ENCODE data around the gene YY1. TPM values are rescaled to one million over a fixed set of nuclear protein-coding genes. Genes with fewer than 3 reads are reported as not detected.
A peak's percentile ranks its signal among the peaks of the same experiment; 100 is the strongest.

The YY1 gene
- total RNA-seq, 1 donor from 2014 or later = 87.5 TPM

- no peaks in the 10 kb centered on the region for H3K36me3 ChIP-seq (ENCODE audit: insufficient read depth, low read length)
- H4K20me1 ChIP-seq (ENCODE audit: insufficient read depth, low read length) = no peaks in the 10 kb centered on the region
- H3K27ac Mint-ChIP-seq (ENCODE audit: unreplicated experiment) = no peak overlapping the region
- no peaks in the 10 kb centered on the region for H3K27me3 Mint-ChIP-seq (ENCODE audit: low read depth, unreplicated experiment)
- H3K9me3 ChIP-seq (ENCODE audit: insufficient read depth, low read depth, low read length) = no peaks in the 10 kb centered on the region
- no peak for FAIRE-seq
- no peak overlapping the region for H3K27ac ChIP-seq (ENCODE audit: low read depth, low read length)
- no peak overlapping the region for H3K4me3 ChIP-seq (ENCODE audit: insufficient read depth, low read depth, low read length)
- no peak for DNase-seq (ENCODE audit: low read depth)
- no peaks in the 10 kb centered on the region for H3K4me1 Mint-ChIP-seq (ENCODE audit: low read depth, unreplicated experiment)
- H3K4me1 ChIP-seq (ENCODE audit: insufficient read depth, low read length) = peaks cover 11% of the 10 kb centered on the region
- no peaks in the 10 kb centered on the region for H3K27me3 ChIP-seq (ENCODE audit: insufficient read depth, low read length)
- no peaks in the 10 kb centered on the region for H3K79me2 ChIP-seq (ENCODE audit: insufficient read depth, low read length)
- H3K9me3 Mint-ChIP-seq (ENCODE audit: unreplicated experiment) = no peaks in the 10 kb centered on the region
- no peaks in the 10 kb centered on the region for H3K36me3 Mint-ChIP-seq (ENCODE audit: low read depth, unreplicated experiment)
- peak overlapping the region; percentile 83 for H2AFZ ChIP-seq (ENCODE audit: low read depth, low read length)
- TF ChIP-seq EZH2 (IDR thresholded peaks at IDR 0.05; ENCODE audit: insufficient read depth, low read length) = no peak
- TF ChIP-seq CTCF (IDR thresholded peaks at IDR 0.05; ENCODE audit: insufficient read depth, low read depth, low read length) = no peak
- no peak overlapping the region for H3K4me3 Mint-ChIP-seq (ENCODE audit: unreplicated experiment)
- no peak overlapping the region for H3K4me2 ChIP-seq (ENCODE audit: low read length)
- H3K9ac ChIP-seq (ENCODE audit: low read length) = no peak overlapping the region
These were observed 47.2 kb upstream of the YY1 start for GRCh38 chr14:100191584-100192249.

GRCh38 chr14:100192250-100192671 lies 46.7 kb upstream of the YY1 start:
- H3K4me1 ChIP-seq (ENCODE audit: insufficient read depth, low read length) = peaks cover 11% of the 10 kb centered on the region
- no peaks in the 10 kb centered on the region for H3K27me3 ChIP-seq (ENCODE audit: insufficient read depth, low read length)
- H3K9ac ChIP-seq (ENCODE audit: low read length) = peak overlapping the region; percentile 68
- H3K36me3 Mint-ChIP-seq (ENCODE audit: low read depth, unreplicated experiment) = no peaks in the 10 kb centered on the region
- no peaks in the 10 kb centered on the region for H3K79me2 ChIP-seq (ENCODE audit: insufficient read depth, low read length)
- peak overlapping the region; percentile 29 for H3K4me3 ChIP-seq (ENCODE audit: insufficient read depth, low read depth, low read length)
- no peaks in the 10 kb centered on the region for H3K9me3 Mint-ChIP-seq (ENCODE audit: unreplicated experiment)
- H3K4me3 Mint-ChIP-seq (ENCODE audit: unreplicated experiment) = no peak overlapping the region
- peak overlapping the region; percentile 83 for H2AFZ ChIP-seq (ENCODE audit: low read depth, low read length)
- H3K27ac Mint-ChIP-seq (ENCODE audit: unreplicated experiment) = no peak overlapping the region
- H3K27me3 Mint-ChIP-seq (ENCODE audit: low read depth, unreplicated experiment) = no peaks in the 10 kb centered on the region
- H3K27ac ChIP-seq (ENCODE audit: low read depth, low read length) = peak overlapping the region; percentile 40
- H3K4me1 Mint-ChIP-seq (ENCODE audit: low read depth, unreplicated experiment) = no peaks in the 10 kb centered on the region
- FAIRE-seq (no peak), DNase-seq (ENCODE audit: low read depth) (no peak)
- TF ChIP-seq CTCF (IDR thresholded peaks at IDR 0.05; ENCODE audit: insufficient read depth, low read depth, low read length) (no peak), EZH2 (IDR thresholded peaks at IDR 0.05; ENCODE audit: insufficient read depth, low read length) (no peak)
- H3K36me3 ChIP-seq (ENCODE audit: insufficient read depth, low read length) = no peaks in the 10 kb centered on the region
- peak overlapping the region; percentile 88 for H3K4me2 ChIP-seq (ENCODE audit: low read length)
- no peaks in the 10 kb centered on the region for H4K20me1 ChIP-seq (ENCODE audit: insufficient read depth, low read length)
- no peaks in the 10 kb centered on the region for H3K9me3 ChIP-seq (ENCODE audit: insufficient read depth, low read depth, low read length)

All from astrocyte (in vitro differentiated cells and primary cell).